ENCODE measurements around the gene MARVELD1. TPM values are rescaled to one million over a fixed set of nuclear protein-coding genes. Genes with fewer than 3 reads are reported as not detected.
A peak's percentile ranks its signal among the peaks of the same experiment; 100 is the strongest.

The MARVELD1 gene
- total and polyA plus RNA-seq, 2 of the 13 experiments (the other 11 are each of a cell fraction or from before 2014, with no cell fraction given) = not detected

DNA sequence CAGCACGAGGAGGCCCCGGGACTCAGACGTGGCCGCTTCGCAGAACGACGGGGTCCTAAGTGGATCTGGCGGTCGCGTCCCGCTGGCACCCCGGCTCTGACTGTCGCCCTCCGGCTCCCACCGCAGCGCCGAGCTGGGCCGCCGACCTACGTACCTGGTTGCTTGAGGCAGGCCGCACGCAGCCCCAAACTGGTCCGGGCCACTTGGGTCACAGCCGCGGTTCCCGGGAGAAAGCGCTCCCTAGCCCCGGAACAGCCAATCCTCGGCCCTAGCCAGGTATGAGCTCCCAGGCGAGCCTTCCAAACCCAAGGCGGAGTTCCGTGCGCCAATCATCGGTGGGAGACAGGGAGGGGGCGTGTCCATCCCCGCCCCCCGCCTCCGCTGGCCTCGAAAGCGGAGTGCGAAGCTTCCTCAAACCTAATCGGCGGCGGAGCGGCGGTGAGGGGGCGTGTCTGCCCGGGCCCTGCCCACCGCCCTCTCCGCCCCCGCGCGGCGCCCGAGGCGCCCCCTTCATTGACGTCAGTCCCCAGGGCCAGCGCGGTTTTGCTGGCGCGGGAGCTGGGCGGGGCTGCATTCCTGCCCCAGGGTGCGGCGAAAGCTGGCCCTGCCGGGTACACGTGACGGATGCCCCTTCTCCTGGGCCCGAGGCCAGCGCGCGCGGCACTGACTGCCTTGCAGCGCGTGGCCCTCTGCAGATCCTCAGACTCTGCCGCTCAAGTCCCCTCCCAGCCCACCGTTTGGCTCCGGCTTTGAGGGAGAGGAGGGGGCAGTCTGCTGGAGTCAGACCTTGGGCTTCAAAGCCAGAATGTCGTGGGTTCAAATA, 26.4 kb upstream of the MARVELD1 start, which contains the start of gene AVPI1 (continued):
- TF ChIP-seq, protein P1, sequence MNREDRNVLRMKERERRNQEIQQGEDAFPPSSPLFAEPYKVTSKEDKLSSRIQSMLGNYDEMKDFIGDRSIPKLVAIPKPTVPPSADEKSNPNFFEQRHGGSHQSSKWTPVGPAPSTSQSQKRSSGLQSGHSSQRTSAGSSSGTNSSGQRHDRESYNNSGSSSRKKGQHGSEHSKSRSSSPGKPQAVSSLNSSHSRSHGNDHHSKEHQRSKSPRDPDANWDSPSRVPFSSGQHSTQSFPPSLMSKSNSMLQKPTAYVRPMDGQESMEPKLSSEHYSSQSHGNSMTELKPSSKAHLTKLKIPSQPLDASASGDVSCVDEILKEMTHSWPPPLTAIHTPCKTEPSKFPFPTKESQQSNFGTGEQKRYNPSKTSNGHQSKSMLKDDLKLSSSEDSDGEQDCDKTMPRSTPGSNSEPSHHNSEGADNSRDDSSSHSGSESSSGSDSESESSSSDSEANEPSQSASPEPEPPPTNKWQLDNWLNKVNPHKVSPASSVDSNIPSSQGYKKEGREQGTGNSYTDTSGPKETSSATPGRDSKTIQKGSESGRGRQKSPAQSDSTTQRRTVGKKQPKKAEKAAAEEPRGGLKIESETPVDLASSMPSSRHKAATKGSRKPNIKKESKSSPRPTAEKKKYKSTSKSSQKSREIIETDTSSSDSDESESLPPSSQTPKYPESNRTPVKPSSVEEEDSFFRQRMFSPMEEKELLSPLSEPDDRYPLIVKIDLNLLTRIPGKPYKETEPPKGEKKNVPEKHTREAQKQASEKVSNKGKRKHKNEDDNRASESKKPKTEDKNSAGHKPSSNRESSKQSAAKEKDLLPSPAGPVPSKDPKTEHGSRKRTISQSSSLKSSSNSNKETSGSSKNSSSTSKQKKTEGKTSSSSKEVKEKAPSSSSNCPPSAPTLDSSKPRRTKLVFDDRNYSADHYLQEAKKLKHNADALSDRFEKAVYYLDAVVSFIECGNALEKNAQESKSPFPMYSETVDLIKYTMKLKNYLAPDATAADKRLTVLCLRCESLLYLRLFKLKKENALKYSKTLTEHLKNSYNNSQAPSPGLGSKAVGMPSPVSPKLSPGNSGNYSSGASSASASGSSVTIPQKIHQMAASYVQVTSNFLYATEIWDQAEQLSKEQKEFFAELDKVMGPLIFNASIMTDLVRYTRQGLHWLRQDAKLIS (CRISPR knock-in tag; IDR thresholded peaks at IDR 0.05) = no peak
- TF ChIP-seq RBAK (CRISPR knock-in tag; IDR thresholded peaks at IDR 0.05) (peak; percentile 48; the same call in 1 of the 2 replicates), FOXP1 (IDR thresholded peaks at IDR 0.05) (no peak), FOXP1 (CRISPR knock-in tag; IDR thresholded peaks at IDR 0.05) (no peak), SOX5 (CRISPR knock-in tag; IDR thresholded peaks at IDR 0.05; ENCODE audit: borderline replicate concordance) (peak; percentile 78; the same call in 1 of the 2 replicates), GTF3A (CRISPR knock-in tag; conservative IDR thresholded peaks at IDR 0.05) (0 out of 2 replicates have a peak, but pooled peaks have one; percentile 35), AHR (CRISPR knock-in tag; IDR thresholded peaks at IDR 0.05) (peak; percentile 69; the same call in 1 of the 2 replicates), ZNF496 (CRISPR knock-in tag; IDR thresholded peaks at IDR 0.05; ENCODE audit: insufficient replicate concordance) (no peak), ZNF274 (CRISPR knock-in tag; IDR thresholded peaks at IDR 0.05) (peak; percentile 68; the same call in 1 of the 2 replicates), GABPA (IDR thresholded peaks at IDR 0.05; ENCODE audit: low read depth, low read length) (no peak), GABPA (CRISPR knock-in tag; IDR thresholded peaks at IDR 0.05; ENCODE audit: low read depth) (0 out of 2 replicates have a peak, but pooled peaks have one; percentile 14), ZC3H13 (CRISPR knock-in tag; IDR thresholded peaks at IDR 0.05) (peak; percentile 95), ETV5 (CRISPR knock-in tag; IDR thresholded peaks at IDR 0.05; ENCODE audit: borderline replicate concordance) (peak; percentile 75; the same call in 1 of the 2 replicates), ZNF280B (CRISPR knock-in tag; IDR thresholded peaks at IDR 0.05; ENCODE audit: borderline replicate concordance) (peak; percentile 74), RARG (CRISPR knock-in tag; IDR thresholded peaks at IDR 0.05; ENCODE audit: low read depth) (no peak), REXO4 (CRISPR knock-in tag; IDR thresholded peaks at IDR 0.05; ENCODE audit: borderline replicate concordance) (no peak; the same call in 1 of the 2 replicates), SKI (IDR thresholded peaks at IDR 0.05; ENCODE audit: partially characterized antibody) (peak; percentile 58)
- TF ChIP-seq, protein P2, sequence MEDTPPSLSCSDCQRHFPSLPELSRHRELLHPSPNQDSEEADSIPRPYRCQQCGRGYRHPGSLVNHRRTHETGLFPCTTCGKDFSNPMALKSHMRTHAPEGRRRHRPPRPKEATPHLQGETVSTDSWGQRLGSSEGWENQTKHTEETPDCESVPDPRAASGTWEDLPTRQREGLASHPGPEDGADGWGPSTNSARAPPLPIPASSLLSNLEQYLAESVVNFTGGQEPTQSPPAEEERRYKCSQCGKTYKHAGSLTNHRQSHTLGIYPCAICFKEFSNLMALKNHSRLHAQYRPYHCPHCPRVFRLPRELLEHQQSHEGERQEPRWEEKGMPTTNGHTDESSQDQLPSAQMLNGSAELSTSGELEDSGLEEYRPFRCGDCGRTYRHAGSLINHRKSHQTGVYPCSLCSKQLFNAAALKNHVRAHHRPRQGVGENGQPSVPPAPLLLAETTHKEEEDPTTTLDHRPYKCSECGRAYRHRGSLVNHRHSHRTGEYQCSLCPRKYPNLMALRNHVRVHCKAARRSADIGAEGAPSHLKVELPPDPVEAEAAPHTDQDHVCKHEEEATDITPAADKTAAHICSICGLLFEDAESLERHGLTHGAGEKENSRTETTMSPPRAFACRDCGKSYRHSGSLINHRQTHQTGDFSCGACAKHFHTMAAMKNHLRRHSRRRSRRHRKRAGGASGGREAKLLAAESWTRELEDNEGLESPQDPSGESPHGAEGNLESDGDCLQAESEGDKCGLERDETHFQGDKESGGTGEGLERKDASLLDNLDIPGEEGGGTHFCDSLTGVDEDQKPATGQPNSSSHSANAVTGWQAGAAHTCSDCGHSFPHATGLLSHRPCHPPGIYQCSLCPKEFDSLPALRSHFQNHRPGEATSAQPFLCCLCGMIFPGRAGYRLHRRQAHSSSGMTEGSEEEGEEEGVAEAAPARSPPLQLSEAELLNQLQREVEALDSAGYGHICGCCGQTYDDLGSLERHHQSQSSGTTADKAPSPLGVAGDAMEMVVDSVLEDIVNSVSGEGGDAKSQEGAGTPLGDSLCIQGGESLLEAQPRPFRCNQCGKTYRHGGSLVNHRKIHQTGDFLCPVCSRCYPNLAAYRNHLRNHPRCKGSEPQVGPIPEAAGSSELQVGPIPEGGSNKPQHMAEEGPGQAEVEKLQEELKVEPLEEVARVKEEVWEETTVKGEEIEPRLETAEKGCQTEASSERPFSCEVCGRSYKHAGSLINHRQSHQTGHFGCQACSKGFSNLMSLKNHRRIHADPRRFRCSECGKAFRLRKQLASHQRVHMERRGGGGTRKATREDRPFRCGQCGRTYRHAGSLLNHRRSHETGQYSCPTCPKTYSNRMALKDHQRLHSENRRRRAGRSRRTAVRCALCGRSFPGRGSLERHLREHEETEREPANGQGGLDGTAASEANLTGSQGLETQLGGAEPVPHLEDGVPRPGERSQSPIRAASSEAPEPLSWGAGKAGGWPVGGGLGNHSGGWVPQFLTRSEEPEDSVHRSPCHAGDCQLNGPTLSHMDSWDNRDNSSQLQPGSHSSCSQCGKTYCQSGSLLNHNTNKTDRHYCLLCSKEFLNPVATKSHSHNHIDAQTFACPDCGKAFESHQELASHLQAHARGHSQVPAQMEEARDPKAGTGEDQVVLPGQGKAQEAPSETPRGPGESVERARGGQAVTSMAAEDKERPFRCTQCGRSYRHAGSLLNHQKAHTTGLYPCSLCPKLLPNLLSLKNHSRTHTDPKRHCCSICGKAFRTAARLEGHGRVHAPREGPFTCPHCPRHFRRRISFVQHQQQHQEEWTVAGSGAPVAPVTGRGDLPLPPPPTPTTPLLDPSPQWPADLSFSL (CRISPR knock-in tag; IDR thresholded peaks at IDR 0.05) = no peak

Measured in HepG2 (cell line).